Measurements from ENCODE around the gene CYTH3.
A peak's percentile ranks its signal among the peaks of the same experiment; 100 is the strongest.

CYTH3 gene

GRCh38 chr7:6166443-6166891 lies 106.0 kb downstream of the CYTH3 start:
- H3K27me3 Mint-ChIP-seq = no peaks in the 10 kb centered on the region
- H3K9me3 Mint-ChIP-seq = no peaks in the 10 kb centered on the region
- H3K4me3 Mint-ChIP-seq = no peak overlapping the region
- ATAC-seq = no peak
- H3K27ac Mint-ChIP-seq = peak overlapping the region; percentile 27
- peaks cover 7% of the 10 kb centered on the region for H3K36me3 Mint-ChIP-seq
- peaks cover 14% of the 10 kb centered on the region for H3K4me1 Mint-ChIP-seq

GRCh38 chr7:6165521-6166320 lies 106.7 kb downstream of the CYTH3 start:
- H3K4me1 Mint-ChIP-seq = peaks cover 14% of the 10 kb centered on the region
- no peak overlapping the region for H3K4me3 Mint-ChIP-seq
- no peak for ATAC-seq
- H3K36me3 Mint-ChIP-seq = peaks cover 7% of the 10 kb centered on the region
- no peak overlapping the region for H3K27ac Mint-ChIP-seq
- no peaks in the 10 kb centered on the region for H3K9me3 Mint-ChIP-seq
- no peaks in the 10 kb centered on the region for H3K27me3 Mint-ChIP-seq

GRCh38 chr7:6165075-6165474 lies 107.3 kb downstream of the CYTH3 start:
- Mint-ChIP-seq H3K4me3 (no peak overlapping the region), H3K27me3 (no peaks in the 10 kb centered on the region), H3K36me3 (peaks cover 12% of the 10 kb centered on the region), H3K9me3 (no peaks in the 10 kb centered on the region), H3K27ac (no peak overlapping the region), H3K4me1 (peaks cover 14% of the 10 kb centered on the region)
- no peak for ATAC-seq

GRCh38 chr7:6164491-6164890 lies 107.9 kb downstream of the CYTH3 start:
- Mint-ChIP-seq H3K4me1 (peaks cover 9% of the 10 kb centered on the region), H3K4me3 (no peak overlapping the region), H3K27me3 (no peaks in the 10 kb centered on the region), H3K36me3 (peaks cover 12% of the 10 kb centered on the region), H3K27ac (no peak overlapping the region), H3K9me3 (no peaks in the 10 kb centered on the region)
- no peak for ATAC-seq

- no peak for ATAC-seq
- H3K36me3 Mint-ChIP-seq = peaks cover 17% of the 10 kb centered on the region
- no peak overlapping the region for H3K4me3 Mint-ChIP-seq
- peaks cover 9% of the 10 kb centered on the region for H3K4me1 Mint-ChIP-seq
- H3K27me3 Mint-ChIP-seq = no peaks in the 10 kb centered on the region
- H3K9me3 Mint-ChIP-seq = no peaks in the 10 kb centered on the region
- H3K27ac Mint-ChIP-seq = no peak overlapping the region
Observed at GRCh38 chr7:6164010-6164409, 108.4 kb downstream of the CYTH3 start.

- no peaks in the 10 kb centered on the region for H3K27me3 Mint-ChIP-seq
- ATAC-seq = no peak
- H3K9me3 Mint-ChIP-seq = no peaks in the 10 kb centered on the region
- no peak overlapping the region for H3K27ac Mint-ChIP-seq
- peaks cover 9% of the 10 kb centered on the region for H3K4me1 Mint-ChIP-seq
- peaks cover 21% of the 10 kb centered on the region for H3K36me3 Mint-ChIP-seq
- no peak overlapping the region for H3K4me3 Mint-ChIP-seq
Observed at GRCh38 chr7:6163402-6163801, 109.0 kb downstream of the CYTH3 start.

GRCh38 chr7:6162650-6163366 lies 109.6 kb downstream of the CYTH3 start:
- Mint-ChIP-seq H3K27ac (no peak overlapping the region), H3K36me3 (peaks cover 25% of the 10 kb centered on the region), H3K9me3 (no peaks in the 10 kb centered on the region), H3K4me1 (peaks cover 9% of the 10 kb centered on the region), H3K27me3 (no peaks in the 10 kb centered on the region), H3K4me3 (no peak overlapping the region)
- ATAC-seq = no peak

- no peak for ATAC-seq
- Mint-ChIP-seq H3K4me3 (no peak overlapping the region), H3K4me1 (peaks cover 9% of the 10 kb centered on the region), H3K9me3 (no peaks in the 10 kb centered on the region), H3K27me3 (no peaks in the 10 kb centered on the region), H3K27ac (no peak overlapping the region), H3K36me3 (peaks cover 30% of the 10 kb centered on the region)
Observed at GRCh38 chr7:6162331-6162620, 110.1 kb downstream of the CYTH3 start.

- no peaks in the 10 kb centered on the region for H3K9me3 Mint-ChIP-seq
- H3K4me3 Mint-ChIP-seq = no peak overlapping the region
- H3K4me1 Mint-ChIP-seq = peaks cover 3% of the 10 kb centered on the region
- H3K27me3 Mint-ChIP-seq = no peaks in the 10 kb centered on the region
- H3K27ac Mint-ChIP-seq = no peak overlapping the region
- peaks cover 32% of the 10 kb centered on the region for H3K36me3 Mint-ChIP-seq
- ATAC-seq = no peak
Observed at GRCh38 chr7:6161463-6162330, 110.7 kb downstream of the CYTH3 start.

GRCh38 chr7:6160191-6160623 lies 112.2 kb downstream of the CYTH3 start:
- no peaks in the 10 kb centered on the region for H3K9me3 Mint-ChIP-seq
- ATAC-seq = no peak
- no peaks in the 10 kb centered on the region for H3K4me1 Mint-ChIP-seq
- no peaks in the 10 kb centered on the region for H3K27me3 Mint-ChIP-seq
- H3K27ac Mint-ChIP-seq = no peak overlapping the region
- H3K4me3 Mint-ChIP-seq = no peak overlapping the region
- peaks cover 45% of the 10 kb centered on the region for H3K36me3 Mint-ChIP-seq

- Mint-ChIP-seq H3K4me1 (no peaks in the 10 kb centered on the region), H3K9me3 (no peaks in the 10 kb centered on the region), H3K27me3 (no peaks in the 10 kb centered on the region), H3K36me3 (peaks cover 52% of the 10 kb centered on the region), H3K4me3 (no peak overlapping the region), H3K27ac (no peak overlapping the region)
- ATAC-seq = no peak
Observed at GRCh38 chr7:6159524-6160031, 112.8 kb downstream of the CYTH3 start.

- Mint-ChIP-seq H3K27me3 (no peaks in the 10 kb centered on the region), H3K9me3 (no peaks in the 10 kb centered on the region), H3K4me3 (no peak overlapping the region), H3K4me1 (no peaks in the 10 kb centered on the region), H3K36me3 (peaks cover 52% of the 10 kb centered on the region), H3K27ac (no peak overlapping the region)
- no peak for ATAC-seq
Observed at GRCh38 chr7:6159097-6159483, 113.3 kb downstream of the CYTH3 start.

- H3K4me3 Mint-ChIP-seq = no peak overlapping the region
- H3K9me3 Mint-ChIP-seq = no peaks in the 10 kb centered on the region
- H3K36me3 Mint-ChIP-seq = peaks cover 52% of the 10 kb centered on the region
- ATAC-seq = no peak
- no peaks in the 10 kb centered on the region for H3K4me1 Mint-ChIP-seq
- no peaks in the 10 kb centered on the region for H3K27me3 Mint-ChIP-seq
- H3K27ac Mint-ChIP-seq = no peak overlapping the region
Observed at GRCh38 chr7:6158424-6159096, 113.9 kb downstream of the CYTH3 start.

- no peaks in the 10 kb centered on the region for H3K27me3 Mint-ChIP-seq
- H3K36me3 Mint-ChIP-seq = peaks cover 57% of the 10 kb centered on the region
- H3K4me3 Mint-ChIP-seq = no peak overlapping the region
- ATAC-seq = no peak
- no peaks in the 10 kb centered on the region for H3K4me1 Mint-ChIP-seq
- no peak overlapping the region for H3K27ac Mint-ChIP-seq
- no peaks in the 10 kb centered on the region for H3K9me3 Mint-ChIP-seq
Observed at GRCh38 chr7:6157685-6158423, 114.6 kb downstream of the CYTH3 start.

Measured in stimulated activated memory B cell treated with anti-CD40 and anti-IgM and Interleukin-4, amounts not matched to agents 10 μg/mL and 1 μg/mL and 100 μg/mL, for 72 hours (primary cell).